ENCODE measurements around the gene GLT8D2. TPM values are rescaled to one million over a fixed set of nuclear protein-coding genes. Genes with fewer than 3 reads are reported as not detected.

GLT8D2 gene
- total and polyA plus RNA-seq, 10 donors: 0.20 to 1.2 (median 0.67) TPM; not detected in 3

GRCh38 chr12:104010121-104010520, 39.9 kb downstream of the GLT8D2 start:
- no peaks in the 10 kb centered on the region for H3K27me3 ChIP-seq (replicated peaks in 1 of 7)
- H3K4me1 ChIP-seq: no peaks in the 10 kb centered on the region
- H3K36me3 ChIP-seq: no peaks in the 10 kb centered on the region
- DNase-seq: no peak
- intact Hi-C loops (cut with DNase I; ENCODE audit: low total_unique reads): no loop called here
- H3K4me3 ChIP-seq: no peak overlapping the region
- WGBS, 5 donors: 88 to 93% (median 91%) methylated on average over 4 of the region's 4 CpGs
- H3K9me3 ChIP-seq: peaks cover 0 to 5% (median 0%) of the 10 kb centered on the region in 8 donors
- TF ChIP-seq CTCF (IDR thresholded peaks at IDR 0.05 in 8 of 11, conservative IDR thresholded peaks at IDR 0.05 in 3 of 11): no peak
- no peak for TF ChIP-seq POLR2AphosphoS5 (IDR thresholded peaks at IDR 0.05)
- no peak for TF ChIP-seq POLR2A (IDR thresholded peaks at IDR 0.05)
- H3K27ac ChIP-seq: no peak overlapping the region

- no peak overlapping the region for H3K4me3 ChIP-seq
- peaks cover 0 to 12% (median 0%) of the 10 kb centered on the region in 7 donors for H3K27me3 ChIP-seq (replicated peaks in 1 of 7)
- no peaks in the 10 kb centered on the region for H3K36me3 ChIP-seq
- whole genome bisulfite sequencing, 5 donors: 57 to 65% (median 61%) methylated on average over 3 of the region's 3 CpGs
- no peak overlapping the region for H3K27ac ChIP-seq
- H3K4me1 ChIP-seq: no peaks in the 10 kb centered on the region
- no peak for DNase-seq
- TF ChIP-seq CTCF (IDR thresholded peaks at IDR 0.05 in 8 of 11, conservative IDR thresholded peaks at IDR 0.05 in 3 of 11) (no peak), POLR2AphosphoS5 (IDR thresholded peaks at IDR 0.05) (no peak), POLR2A (IDR thresholded peaks at IDR 0.05) (no peak)
- intact Hi-C loops (cut with DNase I; ENCODE audit: low total_unique reads): no loop called here
- peaks cover 0 to 5% (median 0%) of the 10 kb centered on the region in 8 donors for H3K9me3 ChIP-seq
Observed at GRCh38 chr12:104006929-104007328, 43.1 kb downstream of the GLT8D2 start.

GRCh38 chr12:104003596-104003995, 46.4 kb downstream of the GLT8D2 start:
- no peaks in the 10 kb centered on the region for H3K36me3 ChIP-seq
- peaks cover 0 to 35% (median 0%) of the 10 kb centered on the region in 7 donors for H3K27me3 ChIP-seq (replicated peaks in 1 of 7)
- 71 to 82% (median 75%) methylated on average over 2 of the region's 2 CpGs for WGBS, 5 donors
- no peak overlapping the region for H3K4me3 ChIP-seq
- no peak overlapping the region for H3K27ac ChIP-seq
- no peaks in the 10 kb centered on the region for H3K4me1 ChIP-seq
- DNase-seq: no peak
- intact Hi-C loops (cut with DNase I; ENCODE audit: low total_unique reads): no loop called here
- peaks cover 0 to 1% (median 0%) of the 10 kb centered on the region in 8 donors for H3K9me3 ChIP-seq
- TF ChIP-seq CTCF (IDR thresholded peaks at IDR 0.05 in 8 of 11, conservative IDR thresholded peaks at IDR 0.05 in 3 of 11) (no peak), POLR2A (IDR thresholded peaks at IDR 0.05) (no peak), POLR2AphosphoS5 (IDR thresholded peaks at IDR 0.05) (no peak)

GRCh38 chr12:104002686-104003085, 47.3 kb downstream of the GLT8D2 start:
- Histone ChIP-seq H3K36me3 (no peaks in the 10 kb centered on the region), H3K27me3 (replicated peaks in 1 of 7) (peaks cover 0 to 41% (median 0%) of the 10 kb centered on the region in 7 donors), H3K27ac (no peak overlapping the region), H3K4me3 (no peak overlapping the region), H3K4me1 (no peaks in the 10 kb centered on the region), H3K9me3 (no peaks in the 10 kb centered on the region)
- intact Hi-C loops (cut with DNase I; ENCODE audit: low total_unique reads): no loop called here
- no peak for TF ChIP-seq POLR2AphosphoS5 (IDR thresholded peaks at IDR 0.05)
- TF ChIP-seq CTCF (IDR thresholded peaks at IDR 0.05 in 8 of 11, conservative IDR thresholded peaks at IDR 0.05 in 3 of 11): no peak
- TF ChIP-seq POLR2A (IDR thresholded peaks at IDR 0.05): no peak
- 89 to 99% (median 96%) methylated on average over 3 of the region's 3 CpGs for WGBS, 5 donors
- no peak for DNase-seq
